Subcutaneous adipose tissue (tissue), 4 donors: ENCODE measurements around the gene KCNG1. TPM values are rescaled to one million over a fixed set of nuclear protein-coding genes. Genes with fewer than 3 reads are reported as not detected.

Experiments used
- total RNA-seq, 4 donors: library from RNA; depleted of rRNA; stranded (reverse); fragments of >200 nt; gene quantifications; one replicate each; pipeline ENCODE4 v1.1.0, GENCODE V29; 2016
- TF ChIP-seq, protein P1 (sequence below): fragments of 450-650 bp; IDR thresholded peaks from one replicate; pipeline ENCODE4 v1.5.1; 2016; ENCODE audit warnings: low read depth, mild to moderate bottlenecking, control low read depth, antibody characterized with exemption, moderate library complexity

The KCNG1 gene
- total RNA-seq, 4 donors from 2014 or later: 0.34 TPM; not detected in 3

DNA sequence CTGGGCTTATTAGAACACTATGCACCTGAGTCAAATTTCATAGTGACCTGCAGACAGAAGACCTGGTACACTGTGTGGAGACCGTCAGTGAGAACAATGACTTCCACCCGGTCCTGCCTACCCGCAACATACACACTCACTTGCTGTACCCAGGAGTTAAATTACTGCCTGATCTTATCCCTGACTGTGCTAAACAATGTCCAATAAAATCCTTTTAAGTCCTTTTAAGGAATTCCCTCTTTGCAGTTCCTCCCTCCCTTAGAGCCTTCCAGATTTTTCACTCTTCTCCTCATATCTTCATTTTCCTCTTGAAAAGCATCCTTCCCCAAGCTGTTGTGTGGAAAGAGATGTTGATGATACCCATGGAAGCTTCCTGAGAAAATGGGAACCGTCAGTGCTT lies 3.4 kb upstream of the KCNG1 start:
- TF ChIP-seq, protein P1, sequence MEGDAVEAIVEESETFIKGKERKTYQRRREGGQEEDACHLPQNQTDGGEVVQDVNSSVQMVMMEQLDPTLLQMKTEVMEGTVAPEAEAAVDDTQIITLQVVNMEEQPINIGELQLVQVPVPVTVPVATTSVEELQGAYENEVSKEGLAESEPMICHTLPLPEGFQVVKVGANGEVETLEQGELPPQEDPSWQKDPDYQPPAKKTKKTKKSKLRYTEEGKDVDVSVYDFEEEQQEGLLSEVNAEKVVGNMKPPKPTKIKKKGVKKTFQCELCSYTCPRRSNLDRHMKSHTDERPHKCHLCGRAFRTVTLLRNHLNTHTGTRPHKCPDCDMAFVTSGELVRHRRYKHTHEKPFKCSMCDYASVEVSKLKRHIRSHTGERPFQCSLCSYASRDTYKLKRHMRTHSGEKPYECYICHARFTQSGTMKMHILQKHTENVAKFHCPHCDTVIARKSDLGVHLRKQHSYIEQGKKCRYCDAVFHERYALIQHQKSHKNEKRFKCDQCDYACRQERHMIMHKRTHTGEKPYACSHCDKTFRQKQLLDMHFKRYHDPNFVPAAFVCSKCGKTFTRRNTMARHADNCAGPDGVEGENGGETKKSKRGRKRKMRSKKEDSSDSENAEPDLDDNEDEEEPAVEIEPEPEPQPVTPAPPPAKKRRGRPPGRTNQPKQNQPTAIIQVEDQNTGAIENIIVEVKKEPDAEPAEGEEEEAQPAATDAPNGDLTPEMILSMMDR: no peak

DNA sequence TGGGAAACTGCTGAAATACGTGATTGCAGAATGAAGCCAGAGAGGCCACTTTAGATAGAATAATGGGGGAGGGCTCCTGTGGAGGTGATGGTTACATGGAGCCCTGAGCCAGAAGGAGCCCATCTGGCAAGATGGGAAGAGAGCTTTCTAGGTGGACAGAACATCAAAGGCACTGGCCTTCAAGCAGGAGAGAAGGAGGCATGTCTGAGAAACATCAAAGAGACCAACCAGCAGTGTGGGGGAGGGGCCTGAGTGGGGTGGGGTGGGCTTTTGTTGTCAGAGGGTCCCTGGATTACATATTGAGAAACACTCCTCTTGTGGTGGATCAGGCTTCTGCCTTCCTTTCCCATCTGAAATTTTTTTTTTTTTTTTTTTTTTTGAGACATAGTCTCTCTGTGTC lies 1.9 kb upstream of the KCNG1 start:
- TF ChIP-seq, protein P1: no peak

DNA sequence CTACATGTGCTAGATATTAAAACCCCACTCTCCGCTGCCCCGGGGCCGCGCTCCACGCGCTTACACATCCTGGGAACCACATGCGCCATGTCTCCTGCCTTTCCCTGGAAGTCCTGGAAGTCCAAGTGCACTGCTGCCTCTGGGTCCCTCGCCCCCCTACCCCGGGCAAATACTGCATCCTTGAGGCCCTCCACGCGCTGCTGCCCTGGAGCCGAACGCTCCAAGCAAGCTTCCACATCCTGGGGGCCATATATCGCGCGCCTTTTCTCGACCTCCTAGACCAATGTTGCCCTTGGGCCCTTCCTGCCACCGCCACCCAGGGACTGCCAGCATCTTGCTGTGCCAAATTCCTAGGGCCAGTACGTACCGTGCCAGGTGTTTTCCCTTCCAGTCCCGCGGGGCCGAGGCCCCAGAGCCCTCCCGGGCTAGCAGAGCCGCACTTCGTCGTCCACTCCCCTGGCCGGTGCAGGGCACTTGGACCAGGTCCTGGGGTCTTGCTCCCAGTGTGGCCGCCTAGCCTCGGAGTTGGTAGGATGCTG lies 779 bp upstream of the KCNG1 start:
- TF ChIP-seq, protein P1: no peak

DNA sequence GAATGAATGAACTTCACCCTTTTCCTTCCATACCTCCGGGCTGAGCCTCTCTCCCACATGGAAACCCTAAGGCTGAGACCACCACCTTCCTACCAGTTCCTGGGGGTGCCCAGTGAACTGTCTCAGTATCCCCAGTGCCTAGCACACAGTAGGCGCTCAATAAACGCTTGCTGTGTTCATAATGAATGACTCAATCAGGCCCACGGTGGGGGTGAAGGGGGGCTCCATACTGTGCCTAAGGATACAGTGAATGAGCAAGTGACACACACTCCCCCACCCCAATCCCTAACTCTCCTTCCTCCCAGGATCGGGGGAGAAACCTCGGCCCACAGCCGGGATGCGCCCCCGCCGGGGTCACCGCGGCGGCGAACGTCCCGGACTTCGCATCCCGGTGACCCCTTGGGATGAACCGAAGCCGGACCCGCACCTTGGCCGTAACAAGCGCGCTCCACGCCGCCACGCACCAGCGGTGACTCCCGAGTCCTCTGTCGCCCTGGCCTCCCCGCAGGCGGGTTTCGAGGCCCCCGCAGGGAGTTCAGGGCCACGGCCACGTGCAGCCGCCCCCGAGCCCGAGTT lies 592 bp downstream of the KCNG1 start:
- TF ChIP-seq, protein P1: no peak

DNA sequence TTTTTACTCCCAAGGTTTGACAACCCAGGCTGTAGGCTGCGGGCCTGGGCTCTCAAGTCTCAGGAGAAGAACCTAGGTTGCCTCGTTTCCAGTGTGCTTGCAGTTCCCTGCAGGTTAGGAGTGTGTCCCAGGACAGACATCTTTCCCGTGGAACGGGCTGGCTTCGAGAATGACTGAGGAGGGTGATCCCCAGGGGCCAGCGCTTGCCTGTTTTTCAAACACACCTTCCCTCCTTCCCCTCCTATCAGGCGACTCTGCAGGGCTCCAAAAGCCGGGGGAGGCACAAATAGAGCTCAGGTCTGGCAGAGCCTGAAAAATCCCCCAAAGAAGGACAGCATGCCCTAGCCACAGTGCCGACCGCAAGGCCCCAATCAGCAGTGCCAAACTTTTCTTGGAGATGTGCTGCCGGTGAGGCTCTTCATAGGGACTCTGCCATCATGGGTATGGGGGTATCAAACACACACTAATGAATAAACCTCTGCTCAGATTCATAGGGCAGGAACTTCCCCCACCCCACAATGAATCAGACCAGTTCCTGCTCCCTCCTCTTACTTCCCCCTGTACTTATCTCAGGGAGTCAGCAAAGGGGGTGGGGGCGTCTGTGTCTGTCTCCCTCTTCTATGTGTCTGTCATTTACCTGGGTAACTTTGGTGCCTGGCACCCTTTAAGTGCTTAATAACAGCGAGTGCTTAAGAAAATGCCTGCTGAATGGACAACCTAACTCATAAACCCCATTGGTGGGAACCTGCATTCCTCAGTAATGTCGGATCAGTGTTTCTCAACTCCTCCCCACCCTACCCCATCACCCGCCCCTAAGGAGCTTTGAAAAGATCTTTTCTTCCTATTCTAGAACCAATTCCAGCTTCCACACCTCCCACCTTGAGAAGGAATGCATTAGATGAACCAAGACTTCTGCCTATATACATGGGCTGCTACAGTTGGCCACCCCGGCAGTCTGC lies 1.6 kb downstream of the KCNG1 start:
- TF ChIP-seq, protein P1: no peak

DNA sequence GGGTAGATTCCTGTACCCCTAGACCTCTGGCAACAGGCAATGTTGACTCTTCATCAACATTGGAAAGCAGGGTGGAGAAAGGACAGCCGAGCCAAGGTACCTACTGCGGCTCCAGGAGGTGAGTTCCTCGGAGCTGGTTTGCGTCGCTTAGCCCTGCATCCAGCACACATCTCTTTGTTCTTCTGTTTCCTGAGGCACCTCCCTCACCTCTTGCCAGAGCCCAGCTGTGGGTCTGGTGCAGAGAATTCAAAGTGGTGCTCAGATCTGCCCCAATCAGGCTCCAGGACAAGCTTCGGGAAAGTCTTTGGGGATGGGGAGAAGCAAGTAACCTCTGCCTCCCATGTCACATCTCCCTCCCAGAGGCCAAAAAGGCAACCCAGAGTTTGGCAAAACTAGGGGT lies 2.2 kb downstream of the KCNG1 start:
- TF ChIP-seq, protein P1: no peak
